Activated naive CD4-positive, alpha-beta T cell treated with anti-CD3 and anti-CD28 coated beads, Interleukin-2, amount 50 U/mL, for 72 hours (primary cell): Measurements from ENCODE around the gene NUPR1. TPM values are rescaled to one million over a fixed set of nuclear protein-coding genes. Genes with fewer than 3 reads are reported as not detected.
"Not testable (repeated sequence)": the region's sequence is repeated elsewhere in the genome, so short reads cannot be mapped to it uniquely, and the experiment has no call there.

Experiments used
- ATAC-seq, 2 donors: fragments of 150-1000 bp; cut with Tn5 transposase; 2 replicates each; pipeline ENCODE4 v1.10.0; 2021; ENCODE audit warnings: mild to moderate bottlenecking in 2 of 2, moderate library complexity in 2 of 2
- DNase-seq, 2 donors: peaks; one replicate each; pipeline ENCODE4 v3.0.0; 2021 to 2022; ENCODE audit warnings: low spot score in 2 of 2
- H3K27ac Mint-ChIP-seq, 2 donors: one replicate each; pipeline ENCODE4 v1.8.0; 2022; ENCODE audit warnings: mild to moderate bottlenecking in 2 of 2, mixed read lengths in 2 of 2
- H3K36me3 Mint-ChIP-seq, 2 donors: one replicate each; pipeline ENCODE4 v1.8.0; 2022; ENCODE audit warnings: mixed read lengths in 2 of 2
- H3K9me3 Mint-ChIP-seq, 2 donors: one replicate each; pipeline ENCODE4 v1.8.0; 2022; ENCODE audit warnings: mixed read lengths in 2 of 2
- total RNA-seq, 2 donors: library from RNA; stranded (reverse); gene quantifications; one replicate each; pipeline ENCODE4 v1.2.3, GENCODE V29; 2022

Gene NUPR1
- total RNA-seq, 2 donors from 2014 or later: not detected

GRCh38 chr16:28562199-28562598 is 23.4 kb upstream of the NUPR1 start:
- DNase-seq (no peak), ATAC-seq (no peak)
- Mint-ChIP-seq H3K36me3 (peaks cover 22 to 37% of the 10 kb centered on the region in 2 donors), H3K9me3 (peaks cover 4 to 6% of the 10 kb centered on the region in 2 donors), H3K27ac (no peak overlapping the region)

- Mint-ChIP-seq H3K27ac (no peak overlapping the region), H3K9me3 (peaks cover 4 to 5% of the 10 kb centered on the region in 2 donors), H3K36me3 (peaks cover 21 to 35% of the 10 kb centered on the region in 2 donors)
- ATAC-seq: no peak
- DNase-seq: no peak
These were observed 22.9 kb upstream of the NUPR1 start for GRCh38 chr16:28561557-28562187.

DNA sequence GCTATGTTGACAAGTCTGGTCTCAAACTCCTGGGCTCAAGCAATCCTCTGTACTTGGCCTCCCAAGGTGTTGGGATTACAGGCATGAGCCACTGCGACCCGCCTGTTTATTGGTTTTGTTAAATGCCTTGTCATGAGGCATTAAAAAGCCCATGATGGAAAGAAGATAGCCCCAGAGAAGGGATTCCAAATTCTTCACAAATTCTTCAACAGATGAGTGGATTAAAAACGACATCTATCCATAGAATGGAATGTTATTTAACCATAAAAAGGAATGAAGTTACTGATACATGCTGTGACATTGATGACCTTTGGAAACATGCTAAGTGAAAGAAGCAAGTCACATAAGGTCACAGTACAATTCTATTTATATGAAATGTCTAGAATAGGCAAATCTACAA is 19.7 kb upstream of the NUPR1 start:
- DNase-seq (no peak), ATAC-seq (no peak)
- no peak overlapping the region for H3K27ac Mint-ChIP-seq
- no peaks in the 10 kb centered on the region for H3K9me3 Mint-ChIP-seq
- H3K36me3 Mint-ChIP-seq: peaks cover 14 to 19% of the 10 kb centered on the region in 2 donors

GRCh38 chr16:28556914-28557320 is 18.1 kb upstream of the NUPR1 start:
- H3K27ac Mint-ChIP-seq: peak overlapping the region in 1 of 2 donors; percentile 38
- no peak for DNase-seq
- ATAC-seq: no peak
- H3K36me3 Mint-ChIP-seq: peaks cover 14 to 19% of the 10 kb centered on the region in 2 donors
- no peaks in the 10 kb centered on the region for H3K9me3 Mint-ChIP-seq

DNA sequence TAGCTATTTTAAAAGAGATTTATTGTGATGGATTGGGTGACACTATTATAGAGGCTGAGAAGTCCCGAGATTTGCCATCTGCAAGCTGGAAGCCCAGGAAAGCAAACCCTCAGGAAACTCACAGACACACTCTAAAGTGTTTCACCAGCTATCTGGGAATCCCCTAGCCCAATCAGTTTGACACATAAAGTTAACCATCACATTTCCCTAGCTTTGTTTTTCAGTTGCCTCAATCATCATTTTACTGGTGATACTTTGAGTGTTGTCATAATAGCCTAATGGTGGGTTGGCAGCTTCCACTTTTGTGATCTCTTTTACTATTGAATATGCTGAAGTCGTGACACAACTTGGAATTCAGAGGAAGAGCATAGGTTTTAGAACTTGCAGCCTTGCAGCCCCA is 16.8 kb upstream of the NUPR1 start:
- DNase-seq (peak in 1 of 2 donors; percentile 24), ATAC-seq (peak; percentile 49 to 61)
- Mint-ChIP-seq H3K36me3 (peaks cover 14 to 19% of the 10 kb centered on the region in 2 donors), H3K27ac (no peak overlapping the region), H3K9me3 (no peaks in the 10 kb centered on the region)

GRCh38 chr16:28554634-28555423 is 16.1 kb upstream of the NUPR1 start:
- Mint-ChIP-seq H3K9me3 (no peaks in the 10 kb centered on the region), H3K27ac (peak overlapping the region in 1 of 2 donors; percentile 90), H3K36me3 (peaks cover 14 to 18% of the 10 kb centered on the region in 2 donors)
- DNase-seq (no peak), ATAC-seq (no peak)

- no peaks in the 10 kb centered on the region for H3K9me3 Mint-ChIP-seq
- ATAC-seq (peak; percentile 83 to 85), DNase-seq (peak; percentile 88 to 94)
- peaks cover 9 to 12% of the 10 kb centered on the region in 2 donors for H3K36me3 Mint-ChIP-seq
- H3K27ac Mint-ChIP-seq: peak within 1 kb of the TSS; percentile 90
These were observed 15.2 kb upstream of the NUPR1 start, which contains the start of gene SGF29 for GRCh38 chr16:28553776-28554633. TSS of gene SGF29 (plus strand) at chr16:28553920. CDS start at chr16:28581070, 27,150 bp downstream.

DNA sequence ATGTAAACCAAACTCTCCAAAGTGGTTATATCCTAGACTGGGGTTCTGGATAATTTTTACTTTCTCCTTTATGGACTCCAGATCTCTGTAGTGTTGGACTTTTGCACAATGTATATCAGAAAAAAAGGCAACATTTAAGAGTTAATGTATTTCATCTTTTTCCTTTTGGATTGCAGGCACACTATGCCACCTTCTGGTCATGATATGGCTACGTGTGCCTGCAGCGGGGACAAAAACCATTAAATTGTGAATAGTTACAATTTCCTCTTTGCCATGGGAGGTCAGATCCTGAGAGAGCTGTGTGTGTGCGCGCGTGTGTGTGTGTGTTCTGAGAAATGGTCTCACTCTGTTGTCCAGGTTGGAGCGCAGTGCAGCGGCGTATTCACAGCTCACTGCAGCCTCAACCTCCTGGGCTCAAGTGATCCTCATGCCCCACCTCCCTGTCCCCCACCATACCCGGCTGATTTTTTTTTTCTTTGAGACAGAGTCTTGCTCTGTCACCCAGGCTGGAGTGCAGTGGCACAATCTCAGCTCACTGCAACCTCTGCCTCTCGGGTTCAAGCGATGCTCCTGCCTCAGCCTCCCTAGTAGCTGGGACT is 10.6 kb upstream of the NUPR1 start:
- Mint-ChIP-seq H3K27ac (no peak overlapping the region), H3K9me3 (no peaks in the 10 kb centered on the region), H3K36me3 (no peaks in the 10 kb centered on the region)
- DNase-seq (no peak), ATAC-seq (no peak)

DNA sequence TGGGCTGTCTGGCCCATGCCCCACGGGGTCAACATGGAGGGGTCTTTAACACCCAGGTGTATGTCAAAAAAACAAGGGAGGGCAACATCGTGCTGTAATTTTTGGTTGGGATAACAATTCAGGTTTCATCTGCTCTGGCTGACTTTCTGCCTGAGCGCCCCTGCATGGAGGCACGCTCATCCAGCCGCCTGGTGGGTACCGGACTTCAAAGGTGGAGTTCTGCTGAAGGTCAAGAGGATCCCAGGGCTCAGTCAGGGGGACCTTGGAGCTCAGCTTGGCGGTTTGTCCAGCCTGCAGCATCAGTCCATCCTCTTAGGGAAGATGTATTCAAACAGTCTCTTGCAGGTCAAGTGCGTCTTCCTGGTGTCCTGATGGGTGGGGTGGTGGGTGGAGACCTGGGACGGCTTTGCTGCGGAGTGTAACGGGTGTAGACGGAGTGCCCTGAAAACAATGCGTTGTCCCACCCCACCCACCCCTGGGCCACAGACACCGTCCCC is 9.6 kb upstream of the NUPR1 start:
- DNase-seq (no peak), ATAC-seq (no peak)
- no peaks in the 10 kb centered on the region for H3K36me3 Mint-ChIP-seq
- no peak overlapping the region for H3K27ac Mint-ChIP-seq
- H3K9me3 Mint-ChIP-seq: no peaks in the 10 kb centered on the region

- DNase-seq (no peak), ATAC-seq (no peak)
- H3K36me3 Mint-ChIP-seq: no peaks in the 10 kb centered on the region
- no peak overlapping the region for H3K27ac Mint-ChIP-seq
- H3K9me3 Mint-ChIP-seq: no peaks in the 10 kb centered on the region
These were observed 7.9 kb upstream of the NUPR1 start for GRCh38 chr16:28546626-28547025.

DNA sequence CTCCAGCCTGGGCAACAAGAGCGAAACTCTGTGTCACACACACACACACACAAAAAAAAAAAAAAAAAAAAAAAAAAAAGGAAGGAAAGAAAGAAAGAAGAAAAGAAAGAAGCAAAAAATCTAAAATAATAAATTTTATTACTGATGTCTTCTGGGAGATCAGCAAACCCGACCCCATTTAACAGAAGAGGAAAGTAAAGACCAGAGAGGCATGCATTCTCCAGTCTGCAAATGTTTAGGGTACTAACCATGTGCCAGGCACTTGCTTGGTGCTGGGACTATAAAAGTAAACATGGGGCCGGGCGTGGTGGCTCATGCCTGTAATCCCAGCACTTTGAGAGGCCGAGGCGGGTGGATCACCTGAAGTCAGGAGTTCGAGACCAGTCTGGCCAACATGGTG is 7.2 kb upstream of the NUPR1 start:
- not testable (repeated sequence) for H3K36me3 Mint-ChIP-seq, H3K27ac Mint-ChIP-seq, DNase-seq, H3K9me3 Mint-ChIP-seq, ATAC-seq

DNA sequence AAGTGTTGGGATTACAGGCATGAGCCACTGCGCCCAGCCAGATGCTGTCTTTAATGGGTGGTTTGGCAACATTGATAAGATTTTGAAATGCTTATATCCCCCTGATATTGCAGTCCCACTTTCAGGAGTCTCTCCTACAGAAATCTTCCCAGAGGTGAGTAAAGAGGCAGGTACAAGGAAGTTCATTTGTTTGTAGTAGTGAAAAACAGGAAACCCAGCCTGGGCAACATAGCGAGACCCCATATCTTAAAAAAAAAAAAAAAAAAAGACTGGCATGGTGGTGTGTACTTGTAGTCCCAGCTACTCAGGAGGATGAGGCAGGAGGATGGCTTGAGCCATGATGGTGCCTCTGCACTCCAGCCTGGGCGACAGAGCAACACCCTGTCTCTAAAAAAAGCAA is 6.2 kb upstream of the NUPR1 start:
- DNase-seq (no peak), ATAC-seq (no peak)
- no peaks in the 10 kb centered on the region for H3K36me3 Mint-ChIP-seq
- no peaks in the 10 kb centered on the region for H3K9me3 Mint-ChIP-seq
- H3K27ac Mint-ChIP-seq: no peak overlapping the region

DNA sequence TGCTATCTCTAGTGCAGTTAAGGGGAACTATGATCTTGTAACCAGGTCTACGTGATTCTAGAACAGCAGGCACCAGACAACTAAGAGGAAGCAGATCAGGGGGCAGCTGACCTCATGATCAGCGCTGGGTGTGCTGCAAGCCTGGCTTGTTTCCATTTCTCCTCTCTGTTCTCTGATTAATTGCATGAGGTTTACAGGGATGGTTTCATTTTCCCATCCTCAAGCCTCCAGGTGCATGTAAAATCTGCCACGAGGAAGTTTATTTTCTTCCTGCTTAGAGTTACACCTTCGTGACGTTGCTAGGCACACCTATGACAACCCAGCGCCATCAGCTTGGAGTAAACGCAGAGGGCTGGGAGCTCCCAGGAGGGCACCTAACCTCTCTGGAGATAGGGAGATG is 4.3 kb upstream of the NUPR1 start:
- no peak overlapping the region for H3K27ac Mint-ChIP-seq

GRCh38 chr16:28542646-28543045 is 3.9 kb upstream of the NUPR1 start:
- H3K9me3 Mint-ChIP-seq: no peaks in the 10 kb centered on the region
- no peaks in the 10 kb centered on the region for H3K36me3 Mint-ChIP-seq
- no peak overlapping the region for H3K27ac Mint-ChIP-seq
- DNase-seq: no peak
- ATAC-seq: no peak

More for the DNA sequence above, 4.3 kb upstream of the NUPR1 start:
- H3K36me3 Mint-ChIP-seq: no peaks in the 10 kb centered on the region
- ATAC-seq: no peak
- no peaks in the 10 kb centered on the region for H3K9me3 Mint-ChIP-seq
- DNase-seq: no peak

DNA sequence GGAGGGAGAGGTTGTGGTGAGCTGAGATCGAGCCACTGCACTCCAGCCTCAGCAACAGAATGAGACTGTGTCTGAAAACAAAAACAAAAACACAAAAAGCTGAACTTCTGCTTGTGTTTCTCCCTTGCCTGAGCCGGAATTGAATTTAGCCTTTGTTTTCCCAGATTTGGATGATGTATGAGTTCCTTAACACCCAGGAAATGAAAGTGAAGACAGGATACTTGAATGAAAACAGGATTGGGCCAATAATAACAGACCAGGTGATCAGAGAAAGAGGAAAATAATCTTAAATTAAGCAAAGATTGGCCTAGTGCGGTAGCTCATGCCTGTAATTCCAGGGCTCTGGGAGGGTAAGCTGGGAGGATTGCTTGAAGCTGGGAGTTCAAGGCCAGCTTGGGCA is 1.6 kb upstream of the NUPR1 start:
- DNase-seq (no peak), ATAC-seq (no peak)
- Mint-ChIP-seq H3K27ac (no peak overlapping the region), H3K9me3 (peaks cover 4% of the 10 kb centered on the region in 2 donors), H3K36me3 (no peaks in the 10 kb centered on the region)

DNA sequence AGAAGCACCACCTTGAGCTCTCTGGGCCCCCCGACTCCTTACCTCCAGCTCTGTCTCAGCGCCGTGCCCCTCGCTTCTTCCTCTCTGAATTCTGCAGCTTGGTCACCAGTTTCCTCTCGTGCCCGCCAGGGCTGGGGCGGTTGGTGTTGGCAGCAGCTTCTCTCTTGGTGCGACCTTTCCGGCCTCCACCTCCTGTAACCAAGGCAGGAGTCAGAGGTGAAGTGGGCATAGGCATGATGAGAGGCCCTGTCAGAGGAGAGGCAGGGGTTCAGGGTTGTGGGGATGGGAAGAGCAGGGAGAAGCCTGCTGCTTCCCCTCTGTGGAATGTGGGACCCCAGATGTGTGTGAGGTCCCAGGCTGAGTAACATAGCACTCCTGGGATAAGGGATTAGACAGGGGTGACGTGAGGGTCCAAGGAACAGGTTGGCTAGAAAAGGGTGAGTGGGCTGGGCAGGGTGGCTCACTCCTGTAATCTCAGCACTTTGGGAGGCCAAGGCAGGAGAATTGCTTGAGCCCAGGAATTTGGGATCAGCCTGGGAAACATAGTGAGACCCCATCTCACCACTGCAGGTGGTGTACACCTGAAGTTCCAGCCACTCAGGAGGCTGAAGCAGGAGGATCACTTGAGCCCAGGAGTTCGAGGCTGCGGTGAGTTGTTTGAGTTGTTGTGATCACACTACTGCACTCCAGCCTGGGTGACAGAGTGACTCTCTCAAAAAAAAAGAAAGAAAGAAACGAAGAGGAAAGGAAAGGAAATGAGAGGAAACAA is 626 bp downstream of the NUPR1 start:
- ATAC-seq: no peak
- DNase-seq: no peak
- Mint-ChIP-seq H3K9me3 (peaks cover 4 to 9% of the 10 kb centered on the region in 2 donors), H3K36me3 (no peaks in the 10 kb centered on the region), H3K27ac (peak overlapping the region; percentile 35 to 67)
